GM21390 (cell line): ENCODE data around the gene SIGLEC6.

Source experiments
- ATAC-seq: cut with Tn5 transposase; IDR thresholded peaks from one replicate; pipeline ENCODE4 v1.9.1; 2021; ENCODE audit not compliant: unreplicated experiment

The SIGLEC6 gene

DNA sequence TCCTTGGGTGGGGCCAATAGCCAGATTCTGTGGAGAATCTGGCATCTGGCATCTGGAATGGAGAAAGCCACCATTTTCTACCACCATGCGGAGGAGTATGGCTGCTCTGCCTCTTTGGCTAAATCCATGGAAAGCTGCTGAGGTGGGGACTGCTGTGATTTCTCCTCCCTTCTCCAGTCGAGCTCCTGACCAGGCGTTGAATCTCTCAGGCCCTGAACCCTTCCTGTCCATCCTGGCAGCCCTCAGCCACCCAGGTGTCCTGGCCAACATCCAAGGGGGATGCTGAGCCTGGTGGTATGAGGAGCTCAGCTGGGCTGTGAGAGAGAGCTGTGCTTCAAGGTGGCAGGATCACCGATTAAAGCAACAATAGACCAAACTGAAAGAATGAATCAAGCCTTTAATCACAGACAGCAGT is 17.4 kb upstream of the SIGLEC6 start:
- no peak for ATAC-seq

DNA sequence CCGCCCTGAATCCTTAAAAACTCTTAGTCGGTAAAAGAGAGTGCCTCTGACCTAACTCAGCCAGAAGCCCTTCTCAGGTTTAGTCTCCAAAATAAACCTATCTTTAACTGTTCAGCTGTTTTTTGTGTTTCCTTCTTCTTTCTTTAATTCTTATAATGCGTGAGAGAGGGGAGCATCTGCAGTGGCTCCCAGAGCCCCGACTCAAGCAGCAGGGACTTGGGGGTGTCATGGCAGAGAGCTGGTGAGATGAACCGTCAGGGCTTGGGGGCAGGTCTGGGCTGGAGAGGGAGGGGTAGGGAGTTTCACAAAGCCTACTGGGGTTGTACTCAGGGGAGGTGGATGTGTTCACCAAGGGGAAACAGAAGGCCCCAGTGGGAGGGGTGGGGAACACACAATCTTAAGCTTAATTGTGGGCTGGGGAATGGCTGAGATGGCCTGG is 16.8 kb upstream of the SIGLEC6 start:
- ATAC-seq: no peak

DNA sequence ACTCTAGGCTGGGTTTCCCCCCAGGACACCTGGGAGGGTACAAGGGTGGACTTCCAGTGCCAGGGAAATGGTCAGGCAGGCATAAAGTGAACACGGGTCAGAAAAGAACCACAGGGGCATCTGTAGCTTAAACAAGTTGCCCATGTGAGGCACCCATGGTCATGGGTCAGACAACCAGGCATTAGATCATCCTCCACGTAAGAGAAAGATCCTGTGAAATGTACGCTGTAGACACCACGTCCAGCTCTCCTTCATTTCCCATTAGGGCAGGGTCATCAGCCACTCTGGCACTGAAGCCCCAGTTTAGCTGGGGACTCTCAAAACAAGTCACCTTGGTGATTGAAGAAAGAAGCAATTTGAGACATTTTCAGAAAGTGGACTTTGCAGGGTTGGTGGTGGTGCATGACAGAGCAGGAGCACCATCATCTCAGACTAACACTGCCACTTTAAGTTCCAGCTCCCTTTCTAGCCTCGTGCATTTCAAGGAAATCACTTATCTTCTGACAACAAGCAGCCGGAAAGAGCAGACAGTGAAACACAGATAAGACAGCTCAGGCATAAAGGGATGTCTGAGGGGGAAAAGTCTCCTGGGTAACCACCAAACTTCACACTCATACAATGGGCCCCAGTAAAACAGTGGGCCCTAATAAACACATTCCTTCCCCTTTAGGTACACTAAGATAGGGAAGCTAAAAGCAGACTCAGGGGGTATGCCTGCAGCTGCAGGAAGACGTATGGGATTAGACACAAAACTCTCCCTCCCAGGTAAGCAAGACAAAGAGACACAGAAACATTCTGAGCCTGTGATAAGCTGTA is 16.1 kb upstream of the SIGLEC6 start:
- ATAC-seq: no peak

DNA sequence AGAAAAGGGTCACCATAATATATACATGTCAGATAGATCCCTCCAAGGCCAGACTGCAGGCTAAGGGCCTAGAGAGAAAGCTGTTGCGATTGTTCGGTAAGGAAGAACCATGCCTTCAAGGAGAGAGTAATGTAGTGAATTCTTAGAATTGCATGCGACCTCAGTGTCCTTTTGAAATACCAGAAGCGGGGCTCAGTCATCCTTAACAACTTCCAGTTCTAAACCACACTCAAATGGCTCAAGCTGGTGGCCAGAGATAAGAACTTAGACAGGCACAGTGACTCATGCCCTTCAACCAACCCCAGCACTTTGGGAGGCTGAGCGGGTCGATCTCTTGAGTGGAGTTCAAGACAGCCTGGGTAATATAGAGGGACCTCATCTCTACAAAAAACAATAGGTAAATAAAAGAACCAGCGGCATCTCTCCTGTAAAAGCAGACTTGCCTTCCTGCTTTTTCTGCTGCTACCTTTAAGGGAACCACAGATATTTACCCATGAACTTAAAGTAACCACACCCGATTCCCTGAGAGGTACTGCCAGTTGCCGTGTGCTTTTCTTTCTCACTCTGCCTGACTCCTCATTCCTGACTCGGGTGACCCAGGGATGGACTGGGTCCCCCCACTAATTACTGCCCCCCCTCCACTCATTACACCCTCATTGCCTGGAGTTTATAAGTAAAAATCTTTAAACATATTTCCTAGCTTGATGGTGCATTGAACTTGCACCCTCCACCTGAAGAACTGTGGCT is 15.4 kb upstream of the SIGLEC6 start:
- no peak for ATAC-seq

DNA sequence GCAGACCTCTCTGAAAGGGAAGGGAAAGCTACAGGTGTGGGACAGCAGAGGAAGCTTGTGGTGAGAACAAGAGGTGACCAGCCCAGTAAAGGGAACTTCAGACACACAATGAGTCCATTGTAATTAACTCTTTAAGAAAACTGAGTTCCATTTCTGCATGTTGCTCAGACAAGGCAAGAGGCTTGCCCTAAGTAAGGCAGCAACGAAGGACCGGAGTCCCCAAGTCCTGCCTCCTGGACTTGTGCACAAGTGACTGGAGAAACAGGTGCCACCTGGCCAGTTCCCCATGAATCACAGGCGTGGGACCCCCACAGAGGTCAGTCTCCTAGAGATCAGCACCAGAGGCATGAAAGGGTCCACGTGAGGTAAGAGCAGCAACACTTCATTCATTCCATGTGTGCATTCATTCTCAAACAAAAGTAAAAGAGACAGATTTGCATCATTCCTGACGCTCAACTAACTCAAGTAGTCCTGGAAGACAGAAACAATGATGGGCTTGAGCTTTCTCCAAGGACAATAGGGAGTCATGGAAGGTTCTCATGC is 14.7 kb upstream of the SIGLEC6 start:
- no peak for ATAC-seq

GRCh38 chr19:51544038-51544437 is 12.6 kb upstream of the SIGLEC6 start:
- ATAC-seq: no peak

GRCh38 chr19:51542699-51543098 is 11.2 kb upstream of the SIGLEC6 start:
- no peak for ATAC-seq

DNA sequence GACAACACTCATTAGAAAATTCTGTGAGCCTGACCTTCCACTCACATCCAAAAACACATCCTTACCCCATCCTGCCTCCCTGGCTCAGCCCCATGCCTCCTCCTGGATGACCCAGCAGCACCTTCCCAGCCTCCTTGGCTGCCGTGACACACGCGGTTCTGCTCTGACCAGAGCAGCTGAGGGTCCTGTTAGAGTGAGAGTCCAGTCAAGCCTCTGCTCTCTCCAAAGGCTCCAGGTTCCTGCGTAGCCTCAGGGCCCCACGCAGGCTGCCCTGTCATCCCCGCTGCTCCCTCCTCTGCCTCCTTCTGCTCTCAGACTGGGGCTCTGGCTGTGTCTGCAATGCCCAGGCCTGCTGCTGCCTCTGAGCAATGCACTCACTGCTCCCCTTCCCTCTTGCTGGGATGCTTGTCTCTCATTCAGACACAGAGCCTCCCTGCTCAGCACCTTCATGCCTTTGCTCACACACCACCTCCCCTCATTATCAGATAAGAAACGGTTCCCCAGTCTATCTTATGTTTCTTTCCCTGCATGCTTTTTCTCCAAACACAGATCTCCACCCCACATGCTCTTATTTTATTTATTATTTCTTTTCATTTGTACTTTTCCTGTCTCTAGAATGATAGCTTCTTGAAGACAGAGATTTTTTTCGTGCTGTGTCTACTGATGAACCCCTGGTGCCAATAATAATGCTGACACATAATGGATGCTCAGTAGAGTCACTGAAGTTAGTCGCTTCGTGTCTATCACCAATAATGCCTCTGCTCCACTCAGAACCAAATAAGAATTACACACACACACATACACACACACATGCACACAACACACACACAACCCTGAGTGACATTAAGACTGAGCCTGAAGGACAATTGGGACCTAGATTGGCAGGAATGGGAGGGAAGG is 10.2 kb upstream of the SIGLEC6 start:
- no peak for ATAC-seq

DNA sequence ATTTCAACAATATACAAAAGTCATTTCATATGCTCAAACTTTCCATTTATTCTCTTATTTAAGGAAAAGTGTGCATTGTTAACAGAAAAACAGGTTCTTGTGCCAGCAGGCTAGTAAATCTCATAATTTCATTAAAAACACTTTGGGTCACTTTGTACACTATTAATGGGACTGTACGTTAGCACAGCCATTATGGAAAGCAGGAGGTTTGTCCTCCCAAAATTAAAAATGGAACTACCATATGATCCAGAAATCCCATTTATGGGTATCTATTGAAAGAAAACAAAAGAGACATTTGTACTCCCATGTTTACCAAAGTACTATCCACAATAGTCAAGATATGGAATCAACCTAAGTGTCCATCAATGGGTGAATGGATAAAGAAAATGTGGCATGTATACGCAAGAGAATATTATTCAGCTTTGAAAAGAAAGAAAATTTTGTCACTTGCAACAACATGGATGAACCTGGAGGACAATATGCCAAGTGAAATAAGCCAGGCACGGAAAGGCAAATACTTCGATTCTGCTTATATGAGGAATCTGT is 8.4 kb upstream of the SIGLEC6 start:
- no peak for ATAC-seq

GRCh38 chr19:51535535-51535934 is 4.1 kb upstream of the SIGLEC6 start:
- ATAC-seq: no peak

DNA sequence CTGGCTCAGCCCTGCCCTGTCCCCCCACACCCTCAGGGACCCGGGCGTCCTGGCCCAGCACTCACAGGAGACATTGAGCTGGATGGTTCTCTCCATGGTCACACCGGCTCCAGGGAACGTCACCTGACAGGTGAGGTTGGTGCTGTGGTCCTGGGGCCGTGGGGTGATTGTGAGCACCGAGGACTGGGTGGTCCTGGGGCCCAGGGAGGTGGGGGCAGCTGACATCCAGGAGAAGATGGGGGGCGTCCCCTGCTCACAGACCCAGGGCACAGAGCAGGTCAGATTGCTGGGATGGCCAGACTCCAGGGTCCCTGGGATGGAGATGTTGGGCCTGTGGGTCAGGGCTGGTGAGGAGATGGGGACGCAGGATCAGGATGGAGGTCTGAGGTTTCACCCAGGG is 854 bp downstream of the SIGLEC6 start:
- no peak for ATAC-seq

- no peak for ATAC-seq
These were observed 2.2 kb downstream of the SIGLEC6 start for GRCh38 chr19:51529301-51529700.

DNA sequence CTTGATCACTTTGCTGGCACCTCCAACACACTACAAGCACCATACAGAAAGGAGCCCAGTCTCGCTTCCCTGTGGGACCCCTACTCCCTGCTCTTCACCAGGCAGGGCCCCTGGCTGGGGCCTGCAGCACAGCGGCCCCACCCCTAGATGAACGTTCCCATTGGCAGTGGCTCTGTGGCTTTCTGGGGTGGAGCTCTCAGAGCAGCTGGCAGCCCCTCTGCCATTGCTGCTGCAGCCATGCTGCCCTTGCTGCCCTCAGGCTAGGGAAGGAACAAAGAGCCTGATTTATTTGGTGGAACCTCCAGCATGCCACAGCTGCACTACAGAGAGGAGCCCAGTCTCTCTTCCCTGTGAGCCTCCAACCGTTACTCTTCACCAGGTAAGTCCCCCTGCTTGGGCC is 5.8 kb downstream of the SIGLEC6 start:
- ATAC-seq: no peak

- ATAC-seq: no peak
These were observed 6.7 kb downstream of the SIGLEC6 start for GRCh38 chr19:51524666-51525264.

GRCh38 chr19:51521781-51522180 is 9.7 kb downstream of the SIGLEC6 start:
- no peak for ATAC-seq

DNA sequence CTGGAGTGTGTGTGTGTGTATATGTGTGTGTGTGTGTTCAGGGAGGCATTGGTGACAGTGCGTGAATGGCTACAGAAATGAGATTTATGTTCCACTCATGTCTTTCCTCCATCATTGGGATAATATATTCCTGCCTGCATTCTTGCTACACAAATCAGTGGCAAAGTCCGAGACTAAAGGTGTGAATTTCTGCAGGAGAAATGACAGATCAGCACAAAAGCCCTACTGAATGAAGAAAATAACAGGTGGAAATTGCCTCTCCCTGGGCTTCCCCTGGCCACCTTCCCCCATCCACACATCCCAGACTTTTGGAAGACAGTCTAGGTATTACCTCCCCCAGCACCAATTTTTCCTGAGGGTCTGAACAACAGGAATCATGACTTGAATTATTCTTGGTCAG is 10.1 kb downstream of the SIGLEC6 start:
- no peak for ATAC-seq

DNA sequence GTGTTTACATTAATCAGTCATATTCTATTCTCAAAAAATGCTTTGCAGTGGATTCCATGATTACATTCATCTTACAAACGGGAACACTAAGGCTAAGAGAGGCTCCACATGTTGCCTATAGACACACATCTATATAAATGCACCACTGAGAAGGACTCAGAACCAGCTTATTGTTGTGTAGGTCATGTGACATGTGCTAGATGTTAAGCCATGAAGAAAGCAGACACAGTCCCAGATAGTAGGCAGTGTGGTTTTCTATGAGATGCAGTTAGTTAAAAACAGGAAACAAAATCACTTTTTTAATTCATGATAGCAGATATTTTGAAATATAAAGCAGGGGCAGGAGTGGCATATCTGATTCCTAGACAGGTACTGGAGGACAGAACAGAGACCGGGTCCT is 10.7 kb downstream of the SIGLEC6 start:
- ATAC-seq: no peak

DNA sequence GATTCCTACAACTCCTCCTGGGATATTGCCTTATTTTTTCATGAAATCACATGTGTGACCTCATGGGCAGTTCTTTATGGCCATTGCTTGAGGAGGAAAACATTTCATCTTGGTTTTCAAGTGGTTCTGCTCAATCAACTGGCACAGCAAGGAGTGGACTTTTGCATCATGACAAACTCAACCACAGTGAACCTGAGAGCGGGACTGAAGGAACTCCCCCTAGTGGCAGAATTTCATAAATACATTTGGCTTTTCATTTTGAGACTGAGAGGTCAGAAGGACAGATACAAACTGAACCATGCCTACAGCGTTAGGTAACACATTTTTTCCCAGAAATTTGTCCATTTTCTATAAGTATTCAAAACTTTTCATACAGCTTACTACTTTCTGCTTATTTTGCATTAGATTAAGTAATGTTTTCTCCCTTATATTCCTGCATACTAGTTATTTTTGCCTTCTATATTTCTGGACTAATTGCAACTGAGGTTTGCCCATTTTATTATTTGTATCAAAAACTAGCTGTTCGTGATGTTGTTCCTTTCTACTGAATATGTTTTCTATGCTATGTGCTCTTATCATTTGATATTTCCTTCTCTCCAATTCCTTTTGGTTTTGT is 16.5 kb downstream of the SIGLEC6 start:
- ATAC-seq: no peak

- no peak for ATAC-seq
These were observed 17.5 kb downstream of the SIGLEC6 start for GRCh38 chr19:51513968-51514367.

- ATAC-seq: no peak
These were observed 20.1 kb downstream of the SIGLEC6 start for GRCh38 chr19:51511353-51511752.
